GM12892 (cell line): ENCODE measurements around the gene LATS2.

Source experiments
- DNase-seq: peaks from one replicate; pipeline ENCODE4 v3.0.0; 2011; ENCODE audit not compliant: insufficient read length
- FAIRE-seq: peaks from 2 replicates; lab custom pipeline; 2011; peaks lifted over from hg19 to GRCh38; lab: Jason Lieb, UNC
- POLR2A ChIP-seq: IDR thresholded peaks from 2 replicates; pipeline ENCODE4 v1.6.1; 2011; ENCODE audit warnings: low read depth, low read length, control low read depth
- POLR2AphosphoS5 ChIP-seq: IDR thresholded peaks from 2 replicates; pipeline ENCODE4 v1.6.1; 2011; ENCODE audit warnings: low read depth, low read length, control low read depth
- TAF1 ChIP-seq: IDR thresholded peaks from 2 replicates; pipeline ENCODE4 v1.6.1; 2011; ENCODE audit warnings: low read depth, mild to moderate bottlenecking, control low read depth, low read length, borderline replicate concordance

Gene LATS2

GRCh38 chr13:21071924-21072323 is 10.5 kb upstream of the LATS2 start:
- no peak for TF ChIP-seq POLR2A
- no peak for TF ChIP-seq TAF1
- DNase-seq (no peak), FAIRE-seq (no peak)

GRCh38 chr13:21071015-21071414 is 9.6 kb upstream of the LATS2 start:
- FAIRE-seq (no peak), DNase-seq (no peak)
- TF ChIP-seq TAF1, result no peak

GRCh38 chr13:21069561-21070004 is 8.2 kb upstream of the LATS2 start:
- DNase-seq, result no peak
- FAIRE-seq, result no peak
- TF ChIP-seq POLR2A (no peak), TAF1 (no peak), POLR2AphosphoS5 (no peak)

- TF ChIP-seq POLR2A, result no peak
- no peak for TF ChIP-seq TAF1
- TF ChIP-seq POLR2AphosphoS5, result no peak
- FAIRE-seq, result no peak
- DNase-seq, result no peak
Observed at GRCh38 chr13:21067848-21068247, 6.5 kb upstream of the LATS2 start.

- DNase-seq (no peak), FAIRE-seq (no peak)
- TF ChIP-seq POLR2A, result no peak
- TF ChIP-seq TAF1, result no peak
Observed at GRCh38 chr13:21066946-21067345, 5.6 kb upstream of the LATS2 start.

GRCh38 chr13:21065686-21066085 is 4.3 kb upstream of the LATS2 start:
- DNase-seq (no peak), FAIRE-seq (no peak)
- TF ChIP-seq TAF1, result no peak
- no peak for TF ChIP-seq POLR2A
- no peak for TF ChIP-seq POLR2AphosphoS5

GRCh38 chr13:21063031-21063430 is 1.6 kb upstream of the LATS2 start:
- TF ChIP-seq TAF1 (no peak), POLR2AphosphoS5 (no peak), POLR2A (no peak)
- FAIRE-seq (no peak), DNase-seq (no peak)

- no peak for FAIRE-seq
- no peak for DNase-seq
- TF ChIP-seq POLR2AphosphoS5, result no peak
- TF ChIP-seq TAF1, result no peak
- TF ChIP-seq POLR2A, result no peak
Observed at GRCh38 chr13:21060338-21061028, 903 bp downstream of the LATS2 start.

- DNase-seq (no peak), FAIRE-seq (no peak)
- no peak for TF ChIP-seq TAF1
- no peak for TF ChIP-seq POLR2AphosphoS5
- no peak for TF ChIP-seq POLR2A
Observed at GRCh38 chr13:21059641-21060337, 1.6 kb downstream of the LATS2 start.

GRCh38 chr13:21058361-21058760 is 3.0 kb downstream of the LATS2 start:
- no peak for FAIRE-seq
- TF ChIP-seq POLR2AphosphoS5 (no peak), TAF1 (no peak), POLR2A (no peak)
- no peak for DNase-seq

- TF ChIP-seq TAF1, result no peak
- no peak for TF ChIP-seq POLR2A
- no peak for TF ChIP-seq POLR2AphosphoS5
- no peak for FAIRE-seq
- DNase-seq, result no peak
Observed at GRCh38 chr13:21055511-21056045, 5.8 kb downstream of the LATS2 start.

- DNase-seq (no peak), FAIRE-seq (no peak)
- TF ChIP-seq TAF1 (no peak), POLR2AphosphoS5 (no peak), POLR2A (no peak)
Observed at GRCh38 chr13:21055016-21055415, 6.4 kb downstream of the LATS2 start.
